Ishikawa (cell line): ENCODE data around the gene NDUFA13.

Experiments
- CEBPB ChIP-seq: IDR thresholded peaks from 2 replicates; pipeline ENCODE4 v1.6.1; 2012
- CREB1 ChIP-seq: IDR thresholded peaks from 2 replicates; pipeline ENCODE4 v1.6.1; 2012; ENCODE audit warnings: low read depth
- EGR1 ChIP-seq: IDR thresholded peaks from 2 replicates; pipeline ENCODE4 v1.6.1; 2012
- EP300 ChIP-seq: IDR thresholded peaks from 2 replicates; pipeline ENCODE4 v1.6.1; 2012; ENCODE audit warnings: borderline replicate concordance
- FOXM1 ChIP-seq: IDR thresholded peaks from 2 replicates; pipeline ENCODE4 v1.6.1; 2012; ENCODE audit warnings: low read depth, borderline replicate concordance
- NFIC ChIP-seq: IDR thresholded peaks from 2 replicates; pipeline ENCODE4 v1.6.1; 2012
- RAD21 ChIP-seq: IDR thresholded peaks from 2 replicates; pipeline ENCODE4 v1.6.1; 2012; ENCODE audit warnings: low read depth
- TAF1 ChIP-seq: IDR thresholded peaks from 2 replicates; pipeline ENCODE4 v1.6.1; 2012; ENCODE audit warnings: low read depth, mild to moderate bottlenecking
- TCF12 ChIP-seq: IDR thresholded peaks from 2 replicates; pipeline ENCODE4 v1.6.1; 2012; ENCODE audit warnings: low read depth
- TEAD4 ChIP-seq: IDR thresholded peaks from 2 replicates; pipeline ENCODE4 v1.6.1; 2012
- YY1 ChIP-seq: IDR thresholded peaks from 2 replicates; pipeline ENCODE4 v1.6.1; 2012; ENCODE audit warnings: low read depth
- ZBTB7A ChIP-seq: IDR thresholded peaks from 2 replicates; pipeline ENCODE4 v1.6.1; 2012; ENCODE audit warnings: low read depth
- TF ChIP-seq, protein P1 (sequence below): IDR thresholded peaks from 2 replicates; pipeline ENCODE4 v1.6.1; 2012
- TF ChIP-seq, protein P2 (sequence below): IDR thresholded peaks from 2 replicates; pipeline ENCODE4 v1.6.1; 2012; ENCODE audit warnings: low read depth, mild to moderate bottlenecking
- TF ChIP-seq, protein P3 (sequence below): IDR thresholded peaks from 2 replicates; pipeline ENCODE4 v1.6.1; 2012

The NDUFA13 gene

DNA sequence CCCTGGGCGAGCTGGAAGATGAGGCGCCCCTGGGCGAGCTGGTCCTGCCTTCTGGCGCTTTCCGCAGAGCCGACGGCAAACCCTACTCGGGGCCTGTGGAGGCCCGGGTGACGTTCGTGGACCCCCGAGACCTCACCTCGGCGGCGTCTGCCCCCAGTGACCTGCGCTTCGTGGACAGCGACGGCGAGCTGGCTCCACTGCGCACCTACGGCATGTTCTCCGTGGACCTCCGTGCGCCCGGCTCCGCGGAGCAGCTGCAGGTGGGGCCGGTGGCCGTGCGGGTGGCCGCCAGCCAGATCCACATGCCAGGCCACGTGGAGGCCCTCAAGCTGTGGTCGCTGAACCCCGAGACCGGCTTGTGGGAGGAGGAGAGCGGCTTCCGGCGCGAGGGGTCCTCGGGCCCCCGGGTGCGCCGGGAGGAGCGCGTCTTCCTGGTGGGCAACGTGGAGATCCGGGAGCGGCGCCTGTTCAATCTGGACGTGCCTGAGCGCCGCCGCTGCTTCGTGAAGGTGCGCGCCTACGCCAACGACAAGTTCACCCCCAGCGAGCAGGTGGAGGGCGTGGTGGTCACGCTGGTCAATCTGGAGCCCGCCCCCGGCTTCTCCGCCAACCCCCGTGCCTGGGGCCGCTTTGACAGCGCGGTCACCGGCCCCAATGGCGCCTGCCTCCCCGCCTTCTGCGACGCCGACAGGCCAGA, 28.4 kb downstream of the NDUFA13 start:
- no peak for TF ChIP-seq TEAD4
- TF ChIP-seq, protein P1, sequence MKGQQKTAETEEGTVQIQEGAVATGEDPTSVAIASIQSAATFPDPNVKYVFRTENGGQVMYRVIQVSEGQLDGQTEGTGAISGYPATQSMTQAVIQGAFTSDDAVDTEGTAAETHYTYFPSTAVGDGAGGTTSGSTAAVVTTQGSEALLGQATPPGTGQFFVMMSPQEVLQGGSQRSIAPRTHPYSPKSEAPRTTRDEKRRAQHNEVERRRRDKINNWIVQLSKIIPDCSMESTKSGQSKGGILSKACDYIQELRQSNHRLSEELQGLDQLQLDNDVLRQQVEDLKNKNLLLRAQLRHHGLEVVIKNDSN, result no peak
- TF ChIP-seq, protein P2, sequence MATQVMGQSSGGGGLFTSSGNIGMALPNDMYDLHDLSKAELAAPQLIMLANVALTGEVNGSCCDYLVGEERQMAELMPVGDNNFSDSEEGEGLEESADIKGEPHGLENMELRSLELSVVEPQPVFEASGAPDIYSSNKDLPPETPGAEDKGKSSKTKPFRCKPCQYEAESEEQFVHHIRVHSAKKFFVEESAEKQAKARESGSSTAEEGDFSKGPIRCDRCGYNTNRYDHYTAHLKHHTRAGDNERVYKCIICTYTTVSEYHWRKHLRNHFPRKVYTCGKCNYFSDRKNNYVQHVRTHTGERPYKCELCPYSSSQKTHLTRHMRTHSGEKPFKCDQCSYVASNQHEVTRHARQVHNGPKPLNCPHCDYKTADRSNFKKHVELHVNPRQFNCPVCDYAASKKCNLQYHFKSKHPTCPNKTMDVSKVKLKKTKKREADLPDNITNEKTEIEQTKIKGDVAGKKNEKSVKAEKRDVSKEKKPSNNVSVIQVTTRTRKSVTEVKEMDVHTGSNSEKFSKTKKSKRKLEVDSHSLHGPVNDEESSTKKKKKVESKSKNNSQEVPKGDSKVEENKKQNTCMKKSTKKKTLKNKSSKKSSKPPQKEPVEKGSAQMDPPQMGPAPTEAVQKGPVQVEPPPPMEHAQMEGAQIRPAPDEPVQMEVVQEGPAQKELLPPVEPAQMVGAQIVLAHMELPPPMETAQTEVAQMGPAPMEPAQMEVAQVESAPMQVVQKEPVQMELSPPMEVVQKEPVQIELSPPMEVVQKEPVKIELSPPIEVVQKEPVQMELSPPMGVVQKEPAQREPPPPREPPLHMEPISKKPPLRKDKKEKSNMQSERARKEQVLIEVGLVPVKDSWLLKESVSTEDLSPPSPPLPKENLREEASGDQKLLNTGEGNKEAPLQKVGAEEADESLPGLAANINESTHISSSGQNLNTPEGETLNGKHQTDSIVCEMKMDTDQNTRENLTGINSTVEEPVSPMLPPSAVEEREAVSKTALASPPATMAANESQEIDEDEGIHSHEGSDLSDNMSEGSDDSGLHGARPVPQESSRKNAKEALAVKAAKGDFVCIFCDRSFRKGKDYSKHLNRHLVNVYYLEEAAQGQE, result no peak
- TF ChIP-seq EP300, result no peak
- TF ChIP-seq RAD21, result no peak
- TF ChIP-seq ZBTB7A, result no peak
- TF ChIP-seq TCF12, result no peak
- TF ChIP-seq EGR1, result no peak

DNA sequence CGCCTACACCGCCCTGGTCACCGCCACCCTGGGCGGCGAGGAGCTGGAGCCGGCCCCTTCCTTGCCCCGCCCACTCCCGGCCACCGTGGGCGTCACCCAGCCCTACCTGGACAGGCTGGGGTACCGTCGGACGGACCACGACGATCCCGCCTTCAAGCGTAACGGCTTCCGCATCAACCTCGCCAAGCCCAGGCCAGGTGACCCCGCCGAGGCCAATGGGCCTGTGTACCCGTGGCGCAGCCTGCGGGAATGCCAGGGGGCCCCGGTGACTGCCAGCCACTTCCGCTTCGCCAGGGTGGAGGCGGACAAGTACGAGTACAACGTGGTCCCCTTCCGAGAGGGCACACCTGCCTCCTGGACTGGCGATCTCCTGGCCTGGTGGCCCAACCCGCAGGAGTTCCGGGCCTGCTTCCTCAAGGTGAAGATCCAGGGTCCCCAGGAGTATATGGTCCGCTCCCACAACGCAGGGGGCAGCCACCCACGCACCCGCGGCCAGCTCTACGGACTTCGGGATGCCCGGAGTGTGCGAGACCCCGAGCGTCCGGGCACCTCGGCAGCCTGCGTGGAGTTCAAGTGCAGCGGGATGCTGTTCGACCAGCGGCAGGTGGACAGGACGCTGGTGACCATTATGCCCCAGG, 29.0 kb downstream of the NDUFA13 start:
- TF ChIP-seq YY1 (no peak), NFIC (no peak), TAF1 (no peak)

DNA sequence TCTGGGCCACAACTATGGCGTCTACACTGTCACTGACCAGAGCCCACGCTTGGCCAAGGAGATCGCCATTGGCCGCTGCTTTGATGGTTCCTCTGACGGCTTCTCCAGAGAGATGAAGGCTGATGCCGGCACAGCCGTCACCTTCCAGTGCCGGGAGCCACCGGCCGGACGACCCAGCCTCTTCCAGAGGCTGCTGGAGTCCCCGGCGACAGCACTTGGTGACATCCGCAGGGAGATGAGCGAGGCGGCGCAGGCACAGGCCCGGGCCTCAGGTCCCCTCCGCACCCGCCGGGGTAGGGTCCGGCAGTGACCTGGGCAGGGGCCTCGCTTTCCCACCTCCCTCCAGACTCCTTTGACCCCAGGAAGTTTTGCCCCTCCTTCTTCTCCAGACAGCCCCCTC, 29.7 kb downstream of the NDUFA13 start:
- no peak for TF ChIP-seq TCF12
- no peak for TF ChIP-seq TAF1
- no peak for TF ChIP-seq NFIC
- no peak for TF ChIP-seq CEBPB

DNA sequence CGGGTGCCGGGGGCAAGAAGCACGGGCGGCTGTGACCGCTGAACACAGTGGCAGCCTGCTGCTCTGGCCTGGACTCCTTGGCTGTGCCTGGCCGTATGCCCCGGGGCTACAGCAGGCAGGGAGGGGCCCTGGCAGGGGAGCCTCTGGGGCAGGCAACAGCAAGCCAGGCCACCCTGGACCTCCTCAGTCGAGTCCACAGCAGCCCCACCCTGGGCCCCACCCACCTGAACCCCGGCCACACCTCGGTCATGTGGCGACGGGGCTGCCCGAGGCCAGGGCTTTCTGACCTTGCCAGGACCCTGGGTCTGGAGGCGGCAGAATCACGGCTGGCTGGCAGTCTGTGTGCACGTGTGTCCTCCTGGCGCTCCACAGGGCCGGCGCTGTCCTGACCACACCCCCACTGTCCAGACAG, 30.7 kb downstream of the NDUFA13 start:
- no peak for TF ChIP-seq EGR1
- TF ChIP-seq TCF12, result no peak
- no peak for TF ChIP-seq YY1
- no peak for TF ChIP-seq EP300
- TF ChIP-seq CREB1, result no peak
- TF ChIP-seq TEAD4, result no peak
- TF ChIP-seq, protein P2, result no peak
- TF ChIP-seq FOXM1, result no peak
- TF ChIP-seq, protein P3, sequence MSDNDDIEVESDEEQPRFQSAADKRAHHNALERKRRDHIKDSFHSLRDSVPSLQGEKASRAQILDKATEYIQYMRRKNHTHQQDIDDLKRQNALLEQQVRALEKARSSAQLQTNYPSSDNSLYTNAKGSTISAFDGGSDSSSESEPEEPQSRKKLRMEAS, result no peak
- TF ChIP-seq, protein P1, result no peak
- no peak for TF ChIP-seq ZBTB7A
- TF ChIP-seq TAF1, result no peak
- TF ChIP-seq NFIC, result no peak
- TF ChIP-seq RAD21, result no peak
- TF ChIP-seq CEBPB, result no peak

DNA sequence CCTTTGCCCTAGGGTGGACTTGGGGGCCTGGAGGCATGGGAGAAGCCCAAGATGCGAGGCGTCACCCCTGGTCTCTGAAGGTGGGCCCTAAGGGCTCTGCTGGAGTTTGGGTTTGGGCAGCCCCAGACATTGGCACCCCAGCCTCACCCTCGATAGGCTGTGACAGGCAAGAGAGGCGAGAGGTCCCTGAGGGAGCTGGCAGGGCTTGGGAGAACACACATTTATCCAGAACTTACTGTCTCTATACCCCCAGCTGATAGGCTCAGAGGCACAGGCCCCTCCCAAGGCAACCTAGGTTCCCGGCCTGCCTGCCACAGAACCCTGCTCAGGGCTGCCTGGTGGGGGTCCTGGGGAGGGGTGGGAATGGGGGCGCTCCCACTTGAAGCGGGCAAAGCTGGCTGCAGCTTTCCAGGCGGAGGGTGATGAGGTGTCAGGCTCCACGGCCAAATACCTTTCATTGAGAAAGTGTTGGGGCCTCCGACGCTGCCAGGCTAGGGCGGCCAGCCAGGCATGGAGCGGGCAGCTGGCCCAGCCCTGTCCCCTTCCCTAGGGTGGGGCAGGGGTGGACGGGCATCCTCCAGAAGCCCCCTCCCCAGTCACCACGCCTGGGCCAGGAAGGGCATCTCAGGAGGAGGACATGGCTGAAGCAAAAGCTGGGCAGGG, 31.8 kb downstream of the NDUFA13 start:
- no peak for TF ChIP-seq TCF12
- TF ChIP-seq TEAD4, result no peak
- TF ChIP-seq FOXM1, result no peak
- TF ChIP-seq EP300, result no peak
- TF ChIP-seq RAD21, result no peak
- TF ChIP-seq, protein P1, result no peak
- no peak for TF ChIP-seq YY1
- no peak for TF ChIP-seq CREB1
- TF ChIP-seq, protein P2, result no peak
- TF ChIP-seq TAF1, result no peak
- no peak for TF ChIP-seq ZBTB7A
- no peak for TF ChIP-seq EGR1
- TF ChIP-seq, protein P3, result no peak
- TF ChIP-seq CEBPB, result no peak
- no peak for TF ChIP-seq NFIC
